HG02852 (cell line): ENCODE data around the gene AUH.

Experiments used
- ATAC-seq: cut with Tn5 transposase; IDR thresholded peaks from one replicate; pipeline ENCODE4 v1.9.1; 2021; ENCODE audit warnings: mild to moderate bottlenecking, moderate library complexity; ENCODE audit not compliant: unreplicated experiment

Gene AUH

GRCh38 chr9:91255327-91255726 is 106.4 kb downstream of the AUH start:
- ATAC-seq: no peak

GRCh38 chr9:91253488-91253887 is 108.2 kb downstream of the AUH start:
- ATAC-seq: no peak

GRCh38 chr9:91248707-91249106 is 113.0 kb downstream of the AUH start:
- ATAC-seq: no peak

DNA sequence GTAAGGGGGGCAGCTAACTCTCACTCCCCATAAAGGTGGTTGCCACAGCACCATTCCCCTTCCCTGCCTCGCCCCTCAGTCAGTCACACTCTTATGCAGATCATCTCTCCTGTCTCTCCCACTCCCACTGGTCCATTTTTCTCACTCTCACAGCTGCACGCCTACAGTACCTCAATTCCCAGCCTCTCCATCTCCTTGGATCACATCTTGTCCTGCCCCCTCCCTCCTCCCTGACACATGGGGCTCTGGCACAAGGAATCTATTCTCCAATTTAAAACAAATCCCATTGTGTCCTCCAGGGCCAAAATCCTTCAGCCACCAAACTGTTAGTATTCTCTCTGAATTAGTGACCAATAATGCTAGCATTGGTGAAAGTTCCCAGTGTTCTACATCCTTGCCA is 114.4 kb downstream of the AUH start:
- no peak for ATAC-seq

DNA sequence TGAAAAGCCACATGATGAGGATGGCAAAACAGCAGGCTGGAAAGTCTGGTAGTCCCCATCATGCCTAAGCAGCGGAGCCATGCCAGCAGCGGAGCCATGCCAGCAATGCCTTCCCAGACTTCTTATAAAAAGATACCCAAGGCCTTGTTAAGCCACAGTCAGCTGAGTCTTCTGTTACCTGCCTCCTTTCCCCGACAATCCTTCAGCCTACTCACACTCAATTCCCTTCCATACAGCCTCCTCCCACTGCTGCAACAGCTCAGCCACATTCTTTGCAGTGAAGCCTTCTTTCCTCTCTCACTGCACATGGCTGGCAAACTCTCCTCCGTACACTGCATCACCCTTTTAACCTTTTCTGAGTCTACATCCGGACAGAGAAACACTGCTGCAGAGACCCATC is 114.9 kb downstream of the AUH start:
- ATAC-seq: no peak

GRCh38 chr9:91245431-91246313 is 116.0 kb downstream of the AUH start:
- no peak for ATAC-seq

DNA sequence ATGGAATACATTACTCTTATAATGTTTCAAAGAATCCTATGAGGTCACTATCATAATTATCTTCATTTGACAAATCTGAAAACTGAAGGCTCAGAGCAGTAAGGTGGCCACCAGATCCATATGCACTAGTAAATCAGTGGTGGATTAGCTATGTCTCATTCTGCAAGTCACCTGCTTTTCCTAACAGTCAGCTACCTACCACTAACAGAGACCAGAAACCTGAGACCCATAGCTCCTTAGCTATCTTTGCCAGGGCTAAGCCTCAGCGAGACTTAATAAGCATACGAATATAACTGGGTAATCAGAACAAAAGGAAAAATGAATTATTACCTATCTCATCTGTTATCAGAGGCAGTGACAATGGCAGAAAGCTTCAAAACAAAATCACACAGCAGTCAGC is 118.7 kb downstream of the AUH start:
- no peak for ATAC-seq

DNA sequence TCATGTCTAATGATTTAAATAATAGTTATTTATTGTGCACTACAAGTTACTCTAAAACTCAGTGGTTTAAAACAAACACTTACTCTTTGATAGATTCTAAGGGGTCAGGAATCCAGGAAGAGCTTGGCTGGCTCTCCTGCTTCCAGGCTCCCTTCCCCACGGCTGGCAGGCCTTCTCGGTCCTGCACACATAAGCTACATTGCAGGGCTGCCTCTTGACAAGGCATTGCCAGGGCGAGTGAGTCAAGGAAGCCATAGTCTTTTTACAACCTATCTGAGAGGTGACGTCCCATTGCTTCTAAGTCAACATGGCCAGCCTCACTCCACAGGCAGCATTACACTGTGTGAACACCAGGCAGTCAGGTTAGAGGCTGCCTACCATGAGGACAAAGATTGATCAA is 119.8 kb downstream of the AUH start:
- ATAC-seq: no peak

DNA sequence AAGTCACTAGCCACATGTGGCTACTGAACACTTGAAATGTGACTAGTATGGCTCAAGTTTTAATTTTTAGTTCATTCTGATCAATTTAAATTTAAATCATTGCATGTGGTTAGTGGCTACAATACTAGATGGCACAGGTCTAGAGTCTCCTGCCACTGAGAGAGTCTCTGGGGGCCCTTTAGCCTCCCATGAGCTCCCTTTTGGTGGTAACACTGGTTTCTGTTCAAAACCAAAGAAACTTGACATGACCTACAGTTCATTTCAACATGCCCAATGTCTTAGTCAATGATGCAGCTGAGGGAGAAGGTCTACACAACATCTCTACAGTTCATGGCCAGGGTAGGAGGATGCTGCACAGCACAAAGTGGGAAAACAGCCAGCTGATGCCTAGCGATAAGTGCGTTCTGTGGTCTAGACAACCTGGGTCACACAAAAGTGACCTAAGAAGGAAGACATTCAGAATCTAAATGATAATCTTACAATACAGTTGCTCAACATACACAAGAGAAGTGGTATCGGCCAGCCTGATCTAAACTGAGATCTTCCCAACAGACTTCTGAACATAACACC is 121.0 kb downstream of the AUH start:
- ATAC-seq: no peak

DNA sequence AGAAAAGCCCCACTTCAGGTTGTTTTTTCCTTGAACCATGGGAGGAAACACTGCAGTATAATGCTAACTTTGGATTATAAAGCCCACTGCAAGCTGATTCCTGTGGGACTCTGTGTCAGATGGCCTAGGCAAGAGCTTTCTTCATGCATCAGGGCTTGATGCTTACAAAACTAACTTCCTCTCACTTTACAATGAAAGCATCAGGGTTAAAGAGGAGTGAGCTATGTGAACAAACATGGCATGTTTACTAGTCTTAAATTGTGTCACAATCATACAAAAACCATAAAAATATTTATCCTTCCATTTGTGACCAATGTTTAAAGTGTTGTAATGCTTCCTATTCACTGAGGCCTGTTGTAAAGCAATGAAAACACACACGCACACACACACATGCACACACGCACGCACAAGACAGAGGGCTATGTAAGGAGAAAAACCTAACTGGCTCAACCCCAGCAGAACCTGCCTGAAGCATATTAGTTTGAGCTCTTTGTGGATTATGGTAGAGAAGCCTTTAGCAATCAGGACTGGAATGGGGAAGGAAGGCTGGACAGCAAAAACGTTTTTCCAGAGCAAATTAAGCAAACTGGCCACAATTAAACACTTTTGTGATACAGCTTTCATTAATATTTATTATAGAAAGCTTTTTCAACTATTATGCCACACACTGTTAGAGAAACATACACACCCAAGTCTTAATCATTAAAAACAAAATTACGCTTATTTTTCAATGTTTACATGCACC is 122.2 kb downstream of the AUH start:
- ATAC-seq: no peak

GRCh38 chr9:91234523-91234922 is 127.2 kb downstream of the AUH start:
- ATAC-seq: no peak

GRCh38 chr9:91231619-91232018 is 130.1 kb downstream of the AUH start:
- ATAC-seq: no peak

GRCh38 chr9:91223000-91223399 is 138.7 kb downstream of the AUH start:
- ATAC-seq: no peak

DNA sequence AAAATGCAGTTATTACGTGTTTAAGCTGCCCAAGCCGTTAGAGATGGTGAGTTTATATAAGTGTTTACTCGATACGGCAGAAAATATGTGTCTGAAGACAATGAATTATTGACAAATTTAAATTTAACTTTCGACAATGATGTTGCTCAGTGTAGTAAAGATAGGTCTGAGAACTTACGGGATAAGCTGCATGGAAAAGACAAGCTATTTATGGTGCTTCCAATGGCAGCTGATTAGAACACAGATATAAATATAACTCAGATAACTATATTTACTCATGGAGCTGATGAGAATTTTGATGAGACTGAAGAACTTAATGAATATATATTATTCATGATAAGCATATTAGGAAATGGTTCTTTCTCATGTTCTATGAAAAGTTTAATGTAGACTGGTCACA is 139.3 kb downstream of the AUH start:
- ATAC-seq: no peak

GRCh38 chr9:91221332-91221731 is 140.4 kb downstream of the AUH start:
- ATAC-seq: no peak

DNA sequence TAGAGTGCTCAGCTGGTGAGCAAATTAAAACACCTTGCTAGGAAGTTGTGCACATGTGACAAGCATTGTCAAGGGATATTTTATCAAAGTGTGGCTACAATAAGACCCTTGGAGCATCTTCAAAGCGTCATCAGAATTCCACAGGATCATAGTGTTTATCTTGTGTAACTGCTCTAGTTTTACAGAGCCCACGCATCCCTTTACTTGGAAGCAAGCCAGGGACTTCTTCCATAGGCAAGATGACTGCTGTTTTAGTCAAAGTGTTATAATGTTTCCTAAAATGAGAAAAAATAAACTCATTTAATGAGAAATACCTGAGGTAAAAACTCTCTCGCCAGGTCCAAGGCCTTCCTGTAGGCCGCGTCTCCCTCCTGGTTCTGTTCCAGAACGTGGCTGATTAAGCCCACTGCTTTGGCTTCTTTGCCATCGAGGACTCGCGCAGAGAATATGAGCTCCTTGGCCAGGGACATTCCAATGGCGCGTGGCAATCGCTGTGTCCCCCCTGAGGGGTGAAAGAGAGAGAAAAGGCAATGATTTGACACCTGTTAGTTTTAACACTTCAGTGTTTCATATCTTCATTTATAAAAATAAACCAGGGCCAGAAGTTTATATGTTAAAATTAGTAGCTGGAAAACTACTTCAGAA is 141.1 kb downstream of the AUH start:
- no peak for ATAC-seq

DNA sequence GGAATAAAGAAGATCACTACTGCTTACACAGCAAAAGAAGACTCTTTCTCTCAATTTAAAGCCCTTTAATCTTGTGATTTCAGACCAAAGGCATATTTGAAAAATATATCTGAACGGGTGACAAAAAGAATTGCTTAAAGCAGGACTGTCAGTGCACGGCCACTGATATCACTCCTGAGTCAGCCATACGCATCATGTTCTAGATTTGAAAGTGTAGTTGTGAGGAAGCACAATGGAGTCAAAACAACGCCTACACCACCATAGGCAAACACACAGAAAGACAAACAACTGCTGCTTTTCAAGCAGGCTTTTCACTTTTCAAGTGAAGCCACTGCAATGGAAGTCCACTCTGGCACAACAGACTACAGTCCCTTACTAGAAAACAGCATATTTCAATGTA is 141.7 kb downstream of the AUH start:
- ATAC-seq: no peak

DNA sequence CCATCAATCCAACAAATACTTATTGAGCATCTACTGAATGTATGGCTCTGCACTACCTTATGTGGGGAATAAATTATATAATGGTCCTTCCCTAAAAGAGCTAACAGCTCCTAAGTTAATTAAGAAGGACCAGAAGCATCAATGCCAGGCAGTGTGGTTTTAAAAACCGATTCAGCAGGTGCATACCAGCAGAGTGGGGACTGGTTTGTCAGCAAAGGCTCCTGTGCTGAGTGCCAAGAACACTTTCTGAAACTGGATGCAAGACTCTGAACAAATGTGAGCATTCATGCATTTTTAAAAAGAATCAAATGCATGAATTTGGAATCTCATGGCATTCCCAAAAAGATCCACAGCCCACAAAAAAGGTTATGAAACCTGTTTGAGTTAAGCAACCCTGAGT is 142.2 kb downstream of the AUH start:
- no peak for ATAC-seq

GRCh38 chr9:91217388-91217787 is 144.3 kb downstream of the AUH start:
- no peak for ATAC-seq

DNA sequence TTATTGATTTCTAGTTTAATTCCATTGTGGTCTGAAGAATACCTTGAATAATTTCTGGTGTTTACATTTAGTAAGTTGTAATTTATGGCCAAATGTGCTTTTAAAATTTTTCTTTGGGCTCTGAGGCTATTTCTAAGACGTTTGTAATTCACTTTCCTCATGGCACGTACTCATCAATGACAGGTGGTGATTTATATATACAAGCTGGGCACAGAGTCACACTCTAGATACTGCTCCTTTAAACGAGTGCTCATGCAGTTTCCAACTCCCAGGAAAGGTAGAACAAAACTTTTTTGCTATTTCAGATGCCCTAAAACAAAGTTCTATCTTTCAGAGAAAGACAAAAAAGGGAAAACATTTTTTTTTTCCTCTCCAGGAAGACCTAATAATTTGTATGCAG is 146.9 kb downstream of the AUH start:
- ATAC-seq: no peak

DNA sequence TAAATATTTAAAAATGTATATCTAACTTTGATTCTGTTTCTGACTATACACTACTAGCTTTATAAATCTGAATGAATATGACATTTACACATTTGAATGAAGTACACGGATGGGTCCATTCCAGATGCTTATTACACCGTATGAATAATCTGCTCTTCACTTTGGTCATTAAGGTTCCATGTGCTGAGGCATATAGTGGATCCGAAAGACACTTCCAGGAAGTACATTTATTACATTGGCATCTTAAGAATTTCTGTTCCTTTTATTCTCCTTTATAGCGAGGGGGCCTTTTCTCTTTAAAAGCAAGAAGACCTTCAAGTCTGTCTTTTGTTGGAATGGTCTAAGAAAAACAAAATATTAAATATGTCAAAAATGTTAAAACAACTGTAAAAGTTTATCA is 147.6 kb downstream of the AUH start:
- no peak for ATAC-seq
